ENCODE data around the gene KATNBL1.

The KATNBL1 gene

GRCh38 chr15:34111488-34111887, 98.4 kb downstream of the KATNBL1 start:
- no peak for DNase-seq

- no peak for DNase-seq
Observed at GRCh38 chr15:34109797-34110663, 99.9 kb downstream of the KATNBL1 start.

- DNase-seq, result no peak
Observed at GRCh38 chr15:34107315-34107714, 102.6 kb downstream of the KATNBL1 start.

- no peak for DNase-seq
Observed at GRCh38 chr15:34106423-34106822, 103.5 kb downstream of the KATNBL1 start.

- no peak for DNase-seq
Observed at GRCh38 chr15:34102175-34102925, 107.5 kb downstream of the KATNBL1 start.

GRCh38 chr15:34101366-34102174, 108.3 kb downstream of the KATNBL1 start, which contains the start of the genes EMC7 and PGBD4:
EMC7 (minus strand) TSS chr15:34101862; CDS start chr15:34101839, 23 bp downstream.
PGBD4 (plus strand) TSS chr15:34102083; CDS start chr15:34102532, 449 bp downstream.
- peak; percentile 99 for DNase-seq

GRCh38 chr15:34099914-34100313, 110.0 kb downstream of the KATNBL1 start:
- no peak for DNase-seq
